HepG2 (cell line): ENCODE measurements around the gene HS3ST3B1. TPM values are rescaled to one million over a fixed set of nuclear protein-coding genes. Genes with fewer than 3 reads are reported as not detected.

Source experiments
- HIVEP1 ChIP-seq: sonication (generic); formaldehyde crosslinking; IDR thresholded peaks from 2 replicates; pipeline ENCODE4 v1.4.0; 2020; ENCODE audit warnings: mild to moderate bottlenecking, missing genetic modification reagents
- HNRNPH1 ChIP-seq: fragments of 200-400 bp; formaldehyde crosslinking; optimal IDR thresholded peaks from 2 replicates; pipeline ENCODE3; 2017; ENCODE audit warnings: mild to moderate bottlenecking, low read depth, low read length
- IKZF1 ChIP-seq: fragments of 450-650 bp; IDR thresholded peaks from 2 replicates; pipeline ENCODE4 v1.7.1; 2016
- ISL2 ChIP-seq: sonication (generic); formaldehyde crosslinking; IDR thresholded peaks from 2 replicates; pipeline ENCODE4 v1.5.0; 2020; ENCODE audit warnings: missing genetic modification reagents
- ISX ChIP-seq: sonication (generic); formaldehyde crosslinking; conservative IDR thresholded peaks from 2 replicates; pipeline ENCODE4 v1.5.0; 2020; ENCODE audit warnings: missing genetic modification reagents
- KAT2B ChIP-seq: fragments of 150-350 bp; IDR thresholded peaks from 2 replicates; pipeline ENCODE4 v1.6.1; 2014; ENCODE audit warnings: low read depth, low read length, borderline replicate concordance
- KDM2A ChIP-seq: sonication (generic); formaldehyde crosslinking; IDR thresholded peaks from 2 replicates; pipeline ENCODE4 v1.4.0; 2020; ENCODE audit warnings: low read depth, missing genetic modification reagents, borderline replicate concordance
- MEIS2 ChIP-seq: sonication (generic); formaldehyde crosslinking; IDR thresholded peaks from 2 replicates; pipeline ENCODE4 v1.9.0; 2021; ENCODE audit warnings: mild to moderate bottlenecking, missing genetic modification reagents
- NFE2L1 ChIP-seq: sonication (generic); formaldehyde crosslinking; IDR thresholded peaks from 2 replicates; pipeline ENCODE4 v1.4.0; 2020; ENCODE audit warnings: missing genetic modification reagents, mild to moderate bottlenecking, borderline replicate concordance
- RORA ChIP-seq: sonication (generic); formaldehyde crosslinking; IDR thresholded peaks from 2 replicates; pipeline ENCODE4 v1.5.0; 2020; ENCODE audit warnings: mild to moderate bottlenecking, missing genetic modification reagents, moderate library complexity
- SOX5 ChIP-seq: IDR thresholded peaks from 2 replicates; pipeline ENCODE4 v1.6.1; 2016; ENCODE audit warnings: borderline replicate concordance
- XRCC5 ChIP-seq: fragments of 200-400 bp; formaldehyde crosslinking; optimal IDR thresholded peaks from 2 replicates; pipeline ENCODE3; 2017; ENCODE audit warnings: mild to moderate bottlenecking, low read length
- ZFP90 ChIP-seq: sonication (generic); formaldehyde crosslinking; IDR thresholded peaks from 2 replicates; pipeline ENCODE4 v1.8.0; 2022; ENCODE audit warnings: missing genetic modification reagents, mild to moderate bottlenecking, inconsistent platforms, borderline replicate concordance
- ZNF879 ChIP-seq: sonication (generic); formaldehyde crosslinking; IDR thresholded peaks from 2 replicates; pipeline ENCODE4 v1.8.1; 2023; ENCODE audit warnings: missing genetic modification reagents
- polyA plus RNA-seq, 8 experiments: library from polyadenylated mRNA; depleted of rRNA in 3 of 8; stranded (reverse) in 7 of 8; unstranded in 1 of 8; fragments of >200 nt; fragmentation: Illumina TruSeq in 4 of 8; extraction: Trizol in 4 of 8; gene quantifications; 2 replicates each; pipeline versions ENCODE4 v1.2.1 to v1.2.3, GENCODE V29; 2011 to 2016; ENCODE audit warnings: low read depth in 4 of 8, missing spikeins in 1 of 8, mixed read lengths in 1 of 8; ENCODE audit not compliant: insufficient read depth in 1 of 8
- total RNA-seq, 5 experiments: library from RNA; depleted of rRNA; stranded (reverse); fragments of >200 nt; fragmentation: Illumina TruSeq; extraction: Trizol; gene quantifications; 2 replicates each; pipeline ENCODE4 v1.2.3, GENCODE V29; 2016; ENCODE audit warnings: low read depth in 1 of 5
- TF ChIP-seq, protein P1 (sequence below): sonication (generic); formaldehyde crosslinking; IDR thresholded peaks from 2 replicates; pipeline ENCODE4 v1.5.1; 2020; ENCODE audit warnings: missing genetic modification reagents, mild to moderate bottlenecking, borderline replicate concordance
- TF ChIP-seq, protein P2 (sequence below): sonication (generic); formaldehyde crosslinking; IDR thresholded peaks from 2 replicates; pipeline ENCODE4 v1.8.0; 2022; ENCODE audit warnings: missing genetic modification reagents, mild to moderate bottlenecking, moderate library complexity, borderline replicate concordance
- TF ChIP-seq, protein P3 (sequence below): sonication (generic); formaldehyde crosslinking; IDR thresholded peaks from 2 replicates; pipeline ENCODE4 v1.8.0; 2022; ENCODE audit warnings: missing genetic modification reagents, mild to moderate bottlenecking, inconsistent platforms, borderline replicate concordance
- TF ChIP-seq, protein P4 (sequence below): sonication (generic); formaldehyde crosslinking; IDR thresholded peaks from 2 replicates; pipeline ENCODE4 v1.4.0; 2020; ENCODE audit warnings: low read depth, mild to moderate bottlenecking, missing genetic modification reagents
- TF ChIP-seq, protein P5 (sequence below): sonication (generic); formaldehyde crosslinking; IDR thresholded peaks from 2 replicates; pipeline ENCODE4 v1.4.0; 2020; ENCODE audit warnings: mild to moderate bottlenecking, missing genetic modification reagents

Gene HS3ST3B1
- total and polyA plus RNA-seq, 2 of the 13 experiments (the other 11 are each of a cell fraction or from before 2014, with no cell fraction given): 15.7 to 39.5 TPM

DNA sequence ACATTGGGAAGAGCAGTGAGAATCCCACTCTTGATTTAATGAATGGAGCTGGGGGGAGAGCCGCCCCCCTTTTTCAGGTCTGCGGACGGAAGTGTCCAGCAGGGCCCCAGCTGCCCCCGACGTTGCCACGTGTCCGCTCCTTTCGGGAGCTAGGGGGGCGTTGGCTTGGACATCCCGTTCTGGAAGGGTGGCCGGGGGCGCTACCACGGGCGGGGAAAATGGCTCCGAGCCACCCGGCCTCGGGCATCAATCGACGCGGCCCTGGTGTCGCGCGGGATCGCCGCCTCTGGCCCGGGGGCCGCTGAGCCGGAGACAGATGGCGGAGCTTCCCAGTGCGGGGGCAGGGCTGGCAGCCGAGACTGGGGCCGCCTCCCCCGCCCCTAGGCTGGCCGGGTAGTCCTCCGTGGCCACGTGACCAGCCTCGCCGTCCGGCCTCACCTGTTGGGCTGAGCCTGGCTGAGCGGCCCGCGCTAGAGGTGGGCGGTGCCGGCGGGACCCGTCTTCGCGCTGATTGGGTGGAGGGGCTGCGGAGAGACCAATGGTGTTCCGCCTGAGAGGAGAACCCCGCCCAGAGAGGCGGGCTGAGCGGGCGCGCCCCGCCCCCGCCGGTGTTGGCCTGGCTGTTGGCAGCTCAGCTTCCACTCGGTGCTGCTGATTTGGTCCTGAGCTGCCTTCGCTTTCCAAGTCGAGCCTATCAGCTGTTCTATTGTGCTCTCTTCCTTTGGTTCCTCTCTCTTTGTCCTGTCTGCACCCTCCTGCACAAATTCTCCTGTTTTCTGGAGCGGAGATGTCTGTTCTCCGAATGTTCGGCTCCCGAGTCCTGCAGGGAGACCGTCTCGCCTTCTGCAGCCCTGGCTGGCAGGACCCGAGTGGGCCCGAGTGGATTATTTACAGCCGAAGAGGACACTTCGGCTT is 8.3 kb downstream of the HS3ST3B1 start (continued):
- TF ChIP-seq SOX5 (CRISPR knock-in tag): peak; percentile 38; the same call in 1 of the 2 replicates
- no peak for TF ChIP-seq ISX (CRISPR knock-in tag)
- TF ChIP-seq, protein P1, sequence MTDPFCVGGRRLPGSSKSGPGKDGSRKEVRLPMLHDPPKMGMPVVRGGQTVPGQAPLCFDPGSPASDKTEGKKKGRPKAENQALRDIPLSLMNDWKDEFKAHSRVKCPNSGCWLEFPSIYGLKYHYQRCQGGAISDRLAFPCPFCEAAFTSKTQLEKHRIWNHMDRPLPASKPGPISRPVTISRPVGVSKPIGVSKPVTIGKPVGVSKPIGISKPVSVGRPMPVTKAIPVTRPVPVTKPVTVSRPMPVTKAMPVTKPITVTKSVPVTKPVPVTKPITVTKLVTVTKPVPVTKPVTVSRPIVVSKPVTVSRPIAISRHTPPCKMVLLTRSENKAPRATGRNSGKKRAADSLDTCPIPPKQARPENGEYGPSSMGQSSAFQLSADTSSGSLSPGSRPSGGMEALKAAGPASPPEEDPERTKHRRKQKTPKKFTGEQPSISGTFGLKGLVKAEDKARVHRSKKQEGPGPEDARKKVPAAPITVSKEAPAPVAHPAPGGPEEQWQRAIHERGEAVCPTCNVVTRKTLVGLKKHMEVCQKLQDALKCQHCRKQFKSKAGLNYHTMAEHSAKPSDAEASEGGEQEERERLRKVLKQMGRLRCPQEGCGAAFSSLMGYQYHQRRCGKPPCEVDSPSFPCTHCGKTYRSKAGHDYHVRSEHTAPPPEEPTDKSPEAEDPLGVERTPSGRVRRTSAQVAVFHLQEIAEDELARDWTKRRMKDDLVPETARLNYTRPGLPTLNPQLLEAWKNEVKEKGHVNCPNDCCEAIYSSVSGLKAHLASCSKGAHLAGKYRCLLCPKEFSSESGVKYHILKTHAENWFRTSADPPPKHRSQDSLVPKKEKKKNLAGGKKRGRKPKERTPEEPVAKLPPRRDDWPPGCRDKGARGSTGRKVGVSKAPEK (CRISPR knock-in tag): peak; percentile 72; the same call in 1 of the 2 replicates
- peak; percentile 59 for TF ChIP-seq XRCC5
- TF ChIP-seq IKZF1: no peak
- TF ChIP-seq ZNF879: no peak
- TF ChIP-seq KDM2A (CRISPR knock-in tag): peak; percentile 91
- no peak for TF ChIP-seq NFE2L1 (CRISPR knock-in tag)
- peak; percentile 51; the same call in 1 of the 2 replicates for TF ChIP-seq MEIS2
- TF ChIP-seq, protein P2, sequence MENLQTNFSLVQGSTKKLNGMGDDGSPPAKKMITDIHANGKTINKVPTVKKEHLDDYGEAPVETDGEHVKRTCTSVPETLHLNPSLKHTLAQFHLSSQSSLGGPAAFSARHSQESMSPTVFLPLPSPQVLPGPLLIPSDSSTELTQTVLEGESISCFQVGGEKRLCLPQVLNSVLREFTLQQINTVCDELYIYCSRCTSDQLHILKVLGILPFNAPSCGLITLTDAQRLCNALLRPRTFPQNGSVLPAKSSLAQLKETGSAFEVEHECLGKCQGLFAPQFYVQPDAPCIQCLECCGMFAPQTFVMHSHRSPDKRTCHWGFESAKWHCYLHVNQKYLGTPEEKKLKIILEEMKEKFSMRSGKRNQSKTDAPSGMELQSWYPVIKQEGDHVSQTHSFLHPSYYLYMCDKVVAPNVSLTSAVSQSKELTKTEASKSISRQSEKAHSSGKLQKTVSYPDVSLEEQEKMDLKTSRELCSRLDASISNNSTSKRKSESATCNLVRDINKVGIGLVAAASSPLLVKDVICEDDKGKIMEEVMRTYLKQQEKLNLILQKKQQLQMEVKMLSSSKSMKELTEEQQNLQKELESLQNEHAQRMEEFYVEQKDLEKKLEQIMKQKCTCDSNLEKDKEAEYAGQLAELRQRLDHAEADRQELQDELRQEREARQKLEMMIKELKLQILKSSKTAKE (CRISPR knock-in tag): peak; percentile 52; the same call in 1 of the 2 replicates
- no peak; the same call in 1 of the 2 replicates for TF ChIP-seq HIVEP1 (CRISPR knock-in tag)
- TF ChIP-seq RORA (CRISPR knock-in tag): no peak
- TF ChIP-seq, protein P3, sequence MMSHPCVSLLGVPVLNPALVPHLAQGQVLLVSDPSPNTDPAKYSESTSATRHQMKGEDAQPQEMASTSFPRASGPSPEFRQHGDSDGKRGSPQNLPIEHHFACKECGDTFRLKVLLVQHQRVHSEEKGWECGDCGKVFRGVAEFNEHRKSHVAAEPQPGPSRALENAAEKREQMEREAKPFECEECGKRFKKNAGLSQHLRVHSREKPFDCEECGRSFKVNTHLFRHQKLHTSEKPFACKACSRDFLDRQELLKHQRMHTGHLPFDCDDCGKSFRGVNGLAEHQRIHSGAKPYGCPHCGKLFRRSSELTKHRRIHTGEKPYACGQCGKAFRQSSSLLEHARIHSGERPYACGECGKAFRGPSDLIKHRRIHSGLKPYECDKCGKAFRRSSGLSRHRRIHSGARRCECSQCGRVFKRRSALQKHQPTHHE: peak; percentile 87
- no peak for TF ChIP-seq KAT2B
- TF ChIP-seq ISL2: peak; percentile 75
- TF ChIP-seq, protein P4, sequence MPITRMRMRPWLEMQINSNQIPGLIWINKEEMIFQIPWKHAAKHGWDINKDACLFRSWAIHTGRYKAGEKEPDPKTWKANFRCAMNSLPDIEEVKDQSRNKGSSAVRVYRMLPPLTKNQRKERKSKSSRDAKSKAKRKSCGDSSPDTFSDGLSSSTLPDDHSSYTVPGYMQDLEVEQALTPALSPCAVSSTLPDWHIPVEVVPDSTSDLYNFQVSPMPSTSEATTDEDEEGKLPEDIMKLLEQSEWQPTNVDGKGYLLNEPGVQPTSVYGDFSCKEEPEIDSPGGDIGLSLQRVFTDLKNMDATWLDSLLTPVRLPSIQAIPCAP (CRISPR knock-in tag): 0 out of 2 replicates have a peak, but pooled peaks have one; percentile 8
- TF ChIP-seq, protein P5, sequence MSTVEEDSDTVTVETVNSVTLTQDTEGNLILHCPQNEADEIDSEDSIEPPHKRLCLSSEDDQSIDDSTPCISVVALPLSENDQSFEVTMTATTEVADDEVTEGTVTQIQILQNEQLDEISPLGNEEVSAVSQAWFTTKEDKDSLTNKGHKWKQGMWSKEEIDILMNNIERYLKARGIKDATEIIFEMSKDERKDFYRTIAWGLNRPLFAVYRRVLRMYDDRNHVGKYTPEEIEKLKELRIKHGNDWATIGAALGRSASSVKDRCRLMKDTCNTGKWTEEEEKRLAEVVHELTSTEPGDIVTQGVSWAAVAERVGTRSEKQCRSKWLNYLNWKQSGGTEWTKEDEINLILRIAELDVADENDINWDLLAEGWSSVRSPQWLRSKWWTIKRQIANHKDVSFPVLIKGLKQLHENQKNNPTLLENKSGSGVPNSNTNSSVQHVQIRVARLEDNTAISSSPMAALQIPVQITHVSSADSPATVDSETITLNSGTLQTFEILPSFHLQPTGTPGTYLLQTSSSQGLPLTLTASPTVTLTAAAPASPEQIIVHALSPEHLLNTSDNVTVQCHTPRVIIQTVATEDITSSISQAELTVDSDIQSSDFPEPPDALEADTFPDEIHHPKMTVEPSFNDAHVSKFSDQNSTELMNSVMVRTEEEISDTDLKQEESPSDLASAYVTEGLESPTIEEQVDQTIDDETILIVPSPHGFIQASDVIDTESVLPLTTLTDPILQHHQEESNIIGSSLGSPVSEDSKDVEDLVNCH (CRISPR knock-in tag): no peak
- TF ChIP-seq HNRNPH1: no peak
- no peak; the same call in 1 of the 2 replicates for TF ChIP-seq ZFP90 (CRISPR knock-in tag)
